Smooth muscle cell of the brain vasculature (primary cell): ENCODE data around the gene FARP1.

Experiments
- DNase-seq: peaks from one replicate; pipeline ENCODE4 v3.0.0-alpha.2; 2012; ENCODE audit warnings: low read depth, low spot score

The FARP1 gene

DNA sequence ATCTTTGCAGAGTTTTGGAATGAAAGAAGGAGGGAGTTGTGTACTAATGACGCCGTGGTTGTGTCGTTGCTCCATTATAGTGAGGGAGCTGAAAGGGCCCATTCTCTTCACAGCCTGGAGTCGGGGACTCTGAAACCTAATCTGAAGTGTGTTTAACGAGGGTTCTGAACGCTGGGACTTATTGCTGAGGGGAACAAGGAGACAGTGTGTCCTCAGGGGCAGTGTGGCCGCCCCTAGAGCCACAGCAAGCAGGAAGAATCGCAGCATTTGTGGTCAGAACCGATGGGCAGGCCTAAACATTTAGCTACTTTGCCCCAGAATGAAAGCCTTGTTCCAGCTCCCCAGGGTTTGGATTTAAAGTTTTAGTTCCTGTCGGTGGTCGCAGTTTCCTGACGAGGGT is 190.6 kb downstream of the FARP1 start:
- no peak for DNase-seq

DNA sequence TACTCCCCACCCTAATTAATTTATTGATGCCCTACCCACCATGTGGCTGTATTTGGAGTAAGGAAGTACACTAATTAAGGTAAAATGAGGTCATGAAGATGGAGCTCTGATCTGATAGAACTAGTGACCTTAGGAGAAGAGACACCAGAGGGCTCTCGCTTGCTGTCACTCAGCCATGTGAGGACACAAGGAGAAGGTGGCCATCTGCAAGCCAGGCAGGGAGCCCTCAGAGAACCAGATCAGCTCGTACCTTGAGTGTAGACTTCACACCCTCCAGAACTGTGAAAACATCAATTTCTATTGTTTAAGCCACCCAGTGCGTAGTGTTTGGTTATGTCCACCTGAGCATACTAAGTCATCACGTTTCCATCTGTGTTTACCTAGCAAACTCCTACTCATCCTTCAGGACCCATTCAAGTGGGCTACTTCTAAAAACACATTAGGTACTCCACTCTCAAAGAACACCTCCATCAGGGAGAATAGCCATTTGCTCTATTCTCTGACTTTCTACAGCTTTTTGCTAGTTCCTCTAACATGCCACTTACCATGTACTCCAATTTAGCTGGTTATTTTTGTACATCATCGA is 191.8 kb downstream of the FARP1 start:
- DNase-seq, result no peak

DNA sequence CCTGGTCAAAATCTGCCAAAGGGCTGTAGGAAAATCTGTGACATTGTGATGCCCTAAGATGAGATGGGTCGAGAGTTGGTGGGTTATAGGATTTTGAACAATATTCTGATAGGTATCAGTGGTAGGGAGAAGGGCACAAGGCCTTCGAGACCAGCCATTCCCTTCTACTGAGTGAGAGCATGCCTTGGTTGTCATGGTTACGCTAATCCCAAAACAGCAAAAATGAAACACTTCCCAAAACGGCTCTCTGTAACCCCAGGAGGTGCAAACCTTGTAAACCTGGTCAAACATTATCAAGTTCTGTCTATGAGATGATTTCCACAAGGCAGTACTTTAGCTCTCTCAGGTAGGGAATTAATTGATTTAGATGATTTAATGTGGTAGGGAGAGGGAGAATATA is 192.8 kb downstream of the FARP1 start:
- DNase-seq, result no peak

DNA sequence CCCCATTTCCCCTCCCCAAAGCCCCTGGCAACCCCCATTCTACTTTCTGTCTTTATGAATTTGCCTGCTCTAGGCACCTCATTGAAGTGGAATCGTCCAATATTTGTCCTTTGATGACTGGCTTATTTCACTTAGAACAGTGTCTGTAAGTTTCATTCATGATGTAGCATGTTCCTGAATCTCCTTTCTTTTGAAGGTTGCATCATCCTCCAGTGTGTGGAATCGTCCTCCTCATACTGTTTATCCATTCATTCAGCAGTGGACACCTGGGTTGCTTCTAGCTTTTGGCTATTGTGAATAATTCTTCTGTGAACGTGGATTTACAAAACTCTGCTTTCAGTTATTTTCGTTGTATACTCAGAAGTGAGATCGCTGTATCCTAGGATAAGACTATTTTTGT is 195.4 kb downstream of the FARP1 start:
- no peak for DNase-seq

DNA sequence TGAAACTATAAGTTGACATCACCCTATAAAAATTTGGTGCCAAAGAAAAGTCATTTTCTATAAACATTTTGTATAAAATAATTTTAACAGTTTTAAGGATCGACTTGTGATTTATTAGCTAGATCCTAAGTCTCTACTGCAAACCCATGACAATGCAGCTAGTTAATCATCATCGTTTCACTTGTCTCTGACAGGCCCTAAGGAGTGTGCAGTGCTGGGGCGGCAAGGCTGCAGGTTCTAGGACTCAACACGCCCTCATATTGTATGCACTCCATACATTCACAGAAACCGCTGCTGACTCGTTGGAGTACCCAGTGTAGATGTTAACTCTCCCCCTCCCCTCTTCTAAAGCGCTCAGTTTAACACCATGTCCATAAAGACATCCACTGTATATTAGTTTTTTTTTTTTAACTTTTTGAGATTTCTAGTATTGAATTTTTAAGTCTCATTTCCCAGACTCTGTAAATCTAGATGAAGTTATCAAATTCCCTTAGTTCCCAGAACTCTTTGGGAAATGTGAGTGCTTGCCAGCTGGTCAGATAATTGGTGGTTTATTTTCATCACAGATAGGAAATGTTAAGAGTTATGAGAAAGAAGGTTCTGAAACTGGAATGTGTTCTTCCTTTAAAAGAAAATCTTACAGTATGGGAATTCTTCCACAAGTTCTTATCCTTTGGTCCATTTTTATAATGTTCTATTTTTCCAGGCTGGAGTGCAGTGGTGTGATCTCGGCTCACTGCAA is 197.0 kb downstream of the FARP1 start:
- no peak for DNase-seq

DNA sequence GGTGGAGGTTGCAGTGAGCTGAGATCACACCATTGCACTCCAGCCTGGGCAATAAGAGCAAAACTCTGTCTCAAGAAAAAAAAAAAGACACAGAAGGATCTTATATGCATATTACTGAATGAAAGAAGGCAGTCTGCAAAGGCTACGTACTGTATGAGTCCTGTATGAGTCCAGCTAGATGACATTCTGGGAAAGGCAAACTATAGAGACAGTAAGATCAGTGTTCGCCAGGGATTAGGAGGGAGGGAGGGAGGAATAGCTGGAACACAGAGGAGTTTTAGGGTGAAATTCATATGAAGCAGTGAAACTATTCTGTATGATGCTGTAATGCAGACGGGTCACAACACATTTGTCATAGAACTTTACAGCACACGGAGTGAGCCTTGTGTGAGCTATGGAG is 200.1 kb downstream of the FARP1 start:
- no peak for DNase-seq

DNA sequence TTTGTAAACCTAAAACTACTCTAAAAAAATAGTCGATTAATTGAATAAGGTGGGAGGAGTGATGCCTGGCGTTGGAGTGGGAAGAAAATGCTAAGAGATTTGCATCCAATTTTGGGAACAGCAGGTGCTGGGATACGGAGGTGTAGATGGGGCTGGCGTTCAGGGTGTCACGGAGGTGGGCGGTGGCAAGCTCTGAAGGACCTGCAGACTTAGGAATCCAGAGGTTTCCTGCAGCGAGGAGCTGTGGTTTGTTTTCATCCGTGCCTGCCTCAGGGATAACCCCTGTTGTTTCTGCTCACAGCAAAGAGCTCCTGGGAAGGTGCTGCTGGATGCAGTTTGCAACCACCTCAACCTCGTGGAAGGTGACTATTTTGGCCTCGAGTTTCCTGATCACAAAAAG is 200.6 kb downstream of the FARP1 start:
- DNase-seq, result no peak

DNA sequence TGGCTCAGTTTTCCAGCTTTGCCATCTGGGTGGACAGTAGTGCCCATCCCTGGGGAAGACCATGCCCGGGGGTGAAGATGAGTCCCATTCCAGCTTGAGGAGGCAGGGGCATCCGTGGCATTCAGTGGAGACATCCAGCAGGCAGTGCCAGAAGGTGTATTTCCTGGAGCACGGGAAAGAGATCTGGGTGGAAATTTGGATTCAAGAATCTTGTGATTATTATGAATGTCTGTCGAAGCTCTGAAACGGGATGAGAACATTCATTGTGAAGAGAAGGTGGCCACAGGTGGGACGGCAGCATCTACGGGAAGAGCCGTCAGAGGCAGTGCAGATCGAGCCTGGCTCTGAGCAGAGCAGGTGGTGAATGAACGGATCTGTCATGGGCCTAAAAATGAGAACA is 201.5 kb downstream of the FARP1 start:
- no peak for DNase-seq

DNA sequence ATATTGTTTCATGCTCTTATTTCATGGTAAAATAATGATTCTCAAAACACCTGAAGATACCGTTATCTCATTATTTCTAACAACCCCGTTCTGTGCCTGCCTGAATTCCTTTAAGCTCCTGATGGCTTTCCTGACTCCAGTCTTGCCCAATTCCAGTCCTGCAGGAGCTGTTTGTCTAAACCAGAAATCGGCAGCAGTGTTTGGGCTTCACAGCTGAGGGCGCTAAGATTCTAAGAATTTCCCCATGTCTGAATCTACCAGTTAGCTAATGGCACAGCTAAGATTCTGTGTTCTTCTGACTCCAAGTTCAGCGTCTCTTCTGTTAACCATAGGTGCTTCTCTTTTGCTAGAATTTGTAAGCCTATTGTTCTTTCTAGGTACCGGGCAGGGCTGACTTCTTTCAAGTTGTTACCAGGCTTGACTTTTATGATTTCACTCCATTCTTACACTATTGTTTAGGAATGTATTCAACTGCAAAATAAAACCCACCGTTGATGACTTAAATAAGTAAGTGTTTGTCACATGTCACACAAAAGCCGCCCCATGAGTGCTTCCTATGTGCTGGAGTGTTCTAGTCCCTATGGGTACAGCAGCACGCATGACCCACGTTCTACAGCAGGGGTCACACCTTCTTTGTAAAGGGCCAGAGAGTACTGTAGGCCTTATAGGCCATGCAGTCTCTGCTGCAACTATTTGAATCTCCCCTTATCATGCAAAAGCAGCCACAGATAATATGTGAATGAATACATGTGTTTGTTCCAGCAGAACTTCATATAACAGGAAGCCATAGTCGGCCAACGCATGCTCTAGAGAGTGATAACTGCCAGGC is 202.4 kb downstream of the FARP1 start:
- DNase-seq, result no peak

DNA sequence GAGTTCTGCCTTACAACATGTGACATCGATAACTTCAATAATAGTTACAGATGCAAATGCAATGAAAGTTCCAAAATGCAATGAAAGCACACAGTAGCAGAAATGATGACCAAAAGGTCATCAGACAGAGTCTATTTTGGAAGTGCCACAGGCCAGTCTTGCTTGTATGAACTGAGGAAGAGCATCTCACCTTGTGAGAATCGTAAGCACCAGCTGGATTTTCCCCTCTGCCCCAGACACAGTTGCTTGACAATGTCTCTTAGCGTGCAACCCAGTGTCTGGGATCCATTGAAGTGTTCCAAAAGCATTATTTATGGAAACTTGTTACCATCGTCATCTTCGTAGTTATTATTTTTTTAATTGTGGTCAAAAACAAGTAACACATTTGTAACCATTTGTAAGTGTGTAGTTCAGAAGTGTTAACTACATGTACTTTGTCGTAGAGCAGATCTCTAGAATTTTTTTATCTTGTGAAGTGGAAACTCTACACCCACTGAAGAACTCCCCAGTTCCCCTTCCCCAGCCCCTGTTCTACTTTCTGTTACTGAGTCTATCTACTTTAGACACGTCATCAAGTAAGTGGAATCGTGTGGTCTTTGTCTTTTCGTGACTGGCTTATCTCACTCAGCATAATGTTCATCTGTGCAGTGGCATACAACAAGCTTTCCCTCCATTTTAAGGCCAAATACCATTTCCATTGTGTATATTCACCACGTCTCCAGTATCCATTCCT is 204.2 kb downstream of the FARP1 start:
- no peak for DNase-seq

DNA sequence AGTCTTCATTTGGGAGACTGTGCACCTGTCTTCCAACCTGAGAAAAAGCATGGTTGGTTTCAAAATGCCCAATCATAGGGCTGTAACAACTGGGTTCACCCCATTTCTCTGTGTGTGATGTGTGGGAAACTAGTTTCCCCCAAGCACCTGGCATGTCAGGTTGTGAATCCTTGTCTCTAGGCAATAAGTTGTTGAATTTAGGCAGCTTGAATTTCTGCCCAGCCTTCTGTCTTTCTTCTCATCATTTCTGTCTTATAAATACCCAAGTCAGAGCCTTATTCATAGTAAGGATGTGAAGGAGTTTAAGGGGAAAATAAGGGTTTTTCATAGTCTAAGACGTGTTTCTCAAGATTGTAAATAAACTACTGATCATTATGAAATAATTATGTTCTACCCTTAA is 204.9 kb downstream of the FARP1 start:
- no peak for DNase-seq

DNA sequence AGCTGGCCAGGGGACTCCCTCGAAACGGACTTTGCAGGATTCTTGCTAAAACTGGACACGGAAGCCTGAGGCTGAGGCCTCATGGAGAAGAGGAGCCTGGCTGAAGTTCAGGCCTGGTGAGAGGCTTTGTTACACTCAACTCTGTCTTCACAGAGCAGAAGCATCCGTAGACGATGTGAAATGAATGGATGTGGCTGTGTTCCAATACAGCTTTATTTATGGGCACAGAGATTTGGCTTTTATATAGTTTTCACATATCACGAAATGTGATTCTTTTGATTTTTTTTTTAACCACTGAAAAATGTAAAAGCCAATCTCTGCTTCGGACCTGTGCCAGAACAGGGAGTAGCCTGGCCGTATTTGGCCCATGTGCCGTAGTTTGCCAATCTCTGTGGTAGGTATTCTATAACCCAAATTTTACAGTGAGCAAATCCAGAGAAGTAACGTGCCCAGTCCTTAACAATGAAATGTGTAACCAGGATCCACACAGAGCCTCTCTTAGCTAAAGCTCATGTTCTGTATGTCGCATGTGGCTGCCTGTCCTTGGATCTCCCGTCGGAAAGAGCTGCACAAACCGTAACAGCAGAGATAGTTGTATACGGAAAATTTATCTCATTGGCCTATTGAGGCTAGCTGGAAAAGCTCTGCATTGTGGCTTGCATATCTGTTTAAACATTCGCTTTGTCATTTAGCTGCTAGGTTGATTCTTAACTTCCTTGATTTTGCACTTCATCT is 205.7 kb downstream of the FARP1 start:
- DNase-seq, result no peak

DNA sequence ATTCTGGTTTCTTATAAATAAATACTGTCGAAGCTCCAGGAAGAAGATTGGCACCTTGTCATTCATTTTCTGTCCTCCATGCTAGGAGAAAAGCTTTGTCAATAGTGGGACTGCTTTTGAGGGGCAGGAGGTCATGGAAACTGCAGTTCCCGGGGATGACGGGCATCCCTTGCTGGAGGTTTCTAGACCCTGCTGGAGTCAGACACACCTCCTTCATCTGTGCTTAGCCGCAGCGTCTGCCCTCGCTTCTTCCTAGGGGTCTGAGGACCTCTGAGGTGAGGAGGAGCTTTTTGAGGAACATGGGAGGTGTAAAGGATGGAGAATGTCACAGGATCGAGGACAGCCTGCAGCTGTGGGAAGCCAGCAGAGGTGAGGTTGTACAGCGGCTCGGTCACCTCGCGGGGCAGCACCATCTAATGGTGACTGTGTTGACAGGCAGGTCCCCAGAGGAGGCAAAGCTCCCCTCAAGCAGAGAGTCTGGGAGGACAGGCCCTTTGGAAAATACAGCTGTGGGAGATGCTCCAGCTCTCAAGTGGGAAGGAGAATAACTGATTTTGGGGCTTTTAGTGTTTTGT is 206.9 kb downstream of the FARP1 start:
- DNase-seq, result no peak

DNA sequence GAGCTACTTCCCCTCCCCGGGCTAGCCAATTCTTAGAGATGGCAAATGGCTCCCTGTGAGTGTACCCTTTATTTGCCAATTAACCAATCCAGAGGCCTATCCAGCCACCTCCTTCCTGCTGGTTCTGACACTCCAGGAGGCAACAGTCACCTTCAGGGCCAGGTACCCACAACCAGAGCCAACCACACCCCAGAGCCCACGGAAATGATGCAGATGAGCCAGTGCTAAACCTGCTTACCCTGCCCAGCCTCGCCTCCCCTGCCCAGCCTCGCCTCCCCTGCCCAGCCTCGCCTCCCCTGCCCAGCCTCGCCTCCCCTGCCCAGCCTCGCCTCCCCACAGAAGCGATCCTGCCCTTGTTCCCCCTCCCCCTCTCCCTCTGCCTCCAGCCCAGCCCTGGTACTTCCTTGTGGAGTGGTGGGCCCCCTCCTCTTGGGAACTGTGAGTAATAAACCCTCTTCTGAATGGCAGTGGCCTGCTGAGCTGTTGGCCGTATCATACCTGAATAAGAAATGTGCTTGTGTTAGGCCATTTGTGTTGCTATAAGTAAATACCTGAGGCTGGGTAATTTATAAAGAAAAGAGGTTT is 207.9 kb downstream of the FARP1 start:
- DNase-seq, result no peak

DNA sequence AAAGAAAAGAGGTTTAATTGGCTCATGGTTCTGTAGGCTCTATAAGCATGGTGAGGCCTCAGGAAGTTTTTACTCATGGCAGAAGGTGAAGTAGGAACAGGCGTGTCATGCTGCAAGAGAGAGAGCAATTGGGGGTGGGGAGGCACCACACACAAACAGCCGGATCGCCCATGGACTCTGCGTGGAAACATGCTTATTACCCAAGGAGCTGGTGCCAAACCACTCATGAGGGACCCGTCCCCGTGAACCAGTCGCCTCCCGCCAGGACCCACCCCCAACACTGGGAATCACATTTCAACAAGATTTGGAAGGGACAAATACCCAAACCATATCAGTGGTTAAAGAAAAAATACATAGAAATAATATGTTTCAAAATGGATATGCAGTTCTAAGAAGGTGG is 208.7 kb downstream of the FARP1 start:
- DNase-seq, result no peak

DNA sequence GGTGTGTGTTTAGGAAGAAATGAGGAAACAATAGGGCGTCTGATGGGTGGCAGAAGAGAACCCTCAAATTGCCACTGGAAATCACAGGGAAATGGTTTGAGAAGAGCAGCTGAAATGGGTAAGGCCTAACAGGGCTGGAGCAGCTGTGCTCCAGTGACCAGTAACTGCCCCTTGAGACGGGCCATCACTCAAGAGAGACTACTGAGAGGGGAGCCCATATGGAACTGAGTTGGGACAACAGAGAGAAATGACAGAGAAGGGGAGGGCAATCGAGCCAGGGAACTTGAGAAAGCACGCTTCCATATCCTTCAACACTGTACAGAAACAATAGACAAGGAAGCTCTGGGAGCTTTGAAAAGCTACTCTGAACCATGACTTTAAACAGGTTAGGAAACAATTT is 209.3 kb downstream of the FARP1 start:
- no peak for DNase-seq

DNA sequence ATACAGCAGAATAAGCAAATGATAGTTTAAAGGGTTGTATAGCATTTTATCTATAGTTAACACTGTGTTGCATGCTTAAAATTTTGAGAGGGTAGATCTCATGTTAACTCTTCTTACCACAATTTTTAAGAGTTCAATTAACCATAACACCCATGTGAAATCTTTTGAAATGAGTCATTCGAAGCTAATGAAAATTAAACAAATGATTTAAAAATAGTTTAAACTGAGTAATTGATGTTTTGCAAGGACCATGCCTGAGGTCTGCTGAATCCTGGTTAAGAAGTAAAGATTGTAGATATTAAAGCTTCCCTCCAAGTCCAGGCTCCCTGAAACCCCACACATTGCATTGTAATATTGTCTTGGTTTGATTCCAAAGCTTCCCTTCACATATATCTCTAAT is 210.9 kb downstream of the FARP1 start:
- DNase-seq, result no peak

DNA sequence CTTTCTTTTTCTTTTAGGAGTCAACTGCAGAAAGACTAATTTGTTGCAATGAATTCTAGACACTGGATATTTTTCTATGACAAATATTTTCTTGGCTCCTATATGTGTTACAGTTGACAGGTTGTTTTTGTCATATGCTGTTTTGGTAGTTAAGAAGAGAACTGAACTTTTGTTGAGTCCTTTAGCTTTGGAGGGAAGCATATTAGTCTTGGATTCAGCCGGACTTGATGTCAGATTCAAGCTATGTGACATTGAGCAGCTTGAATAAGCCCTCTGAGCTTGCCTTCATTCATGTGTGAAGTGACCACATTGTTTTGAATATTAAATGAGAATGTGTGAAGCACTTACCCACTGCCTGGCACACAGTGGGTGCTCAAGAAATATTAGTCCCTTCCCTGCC is 216.0 kb downstream of the FARP1 start:
- DNase-seq, result no peak

DNA sequence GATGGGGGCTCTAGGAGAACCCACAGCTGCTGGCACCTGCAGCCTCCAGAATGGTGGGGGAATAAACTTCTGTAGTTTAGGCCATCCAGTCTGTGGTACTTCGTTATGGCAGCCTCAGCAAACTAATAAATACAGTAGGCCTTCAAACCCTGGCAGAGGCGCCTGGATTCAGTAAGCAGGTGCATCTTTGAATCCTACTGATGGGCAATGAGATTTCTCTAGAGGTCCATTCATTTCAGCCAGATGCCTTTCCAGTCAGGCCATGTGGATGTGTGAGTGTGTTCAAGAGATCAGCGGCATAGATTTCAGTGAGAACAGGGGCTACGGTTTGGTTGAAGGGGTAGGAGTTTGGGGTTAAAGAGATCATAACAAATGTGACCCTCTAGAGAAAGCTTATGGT is 217.7 kb downstream of the FARP1 start:
- DNase-seq, result no peak

DNA sequence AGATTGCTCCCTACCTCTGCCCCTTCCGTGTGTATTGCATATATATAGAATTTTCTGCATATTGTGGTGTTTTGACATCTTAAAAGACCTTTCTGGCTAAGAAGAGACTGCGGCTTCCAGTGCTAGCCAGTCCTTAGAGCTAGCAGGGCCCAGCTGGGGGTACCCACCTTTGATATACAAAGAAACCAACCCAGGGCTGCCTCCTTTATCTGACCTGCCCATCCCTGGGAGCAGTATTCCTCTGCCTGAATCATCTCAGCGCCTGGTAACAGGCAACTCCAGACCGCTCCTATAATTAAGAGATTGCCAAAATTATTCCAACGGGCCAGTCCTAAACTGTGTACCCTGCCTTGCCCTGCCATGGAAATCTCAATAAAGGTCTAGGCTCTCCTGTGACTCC is 220.4 kb downstream of the FARP1 start:
- no peak for DNase-seq

DNA sequence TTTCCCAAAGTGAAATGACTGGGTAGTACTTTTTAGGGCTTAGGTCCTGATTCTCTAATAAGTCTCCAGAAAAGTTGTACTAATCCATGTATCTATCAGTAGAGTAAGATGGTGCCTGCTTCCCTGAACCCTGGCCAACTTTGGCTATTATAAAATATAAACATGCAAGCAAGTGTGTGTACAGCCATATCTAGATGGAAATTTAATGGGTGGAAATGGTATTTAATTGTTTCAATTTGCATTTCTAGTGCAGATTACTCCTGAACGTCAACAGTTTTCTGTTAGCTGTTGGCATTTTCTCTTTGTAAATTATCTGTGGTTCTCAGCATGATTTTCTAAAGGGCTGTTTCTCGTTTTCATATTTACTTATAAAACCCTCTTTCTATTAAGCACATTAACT is 221.3 kb downstream of the FARP1 start:
- DNase-seq, result no peak
